ENCODE data around the gene PCK2.

GRCh38 chr14:24067133-24068082, 26.7 kb upstream of the PCK2 start:
- TF ChIP-seq CTCF (tag by site-specific recombination; IDR thresholded peaks at IDR 0.05) (no peak), KLF8 (tag by site-specific recombination; IDR thresholded peaks at IDR 0.05) (no peak), ZNF621 (tag by site-specific recombination; IDR thresholded peaks at IDR 0.05) (no peak)

Measured in HEK293 (cell line).